ENCODE measurements around the gene SLFN14.

DNA sequence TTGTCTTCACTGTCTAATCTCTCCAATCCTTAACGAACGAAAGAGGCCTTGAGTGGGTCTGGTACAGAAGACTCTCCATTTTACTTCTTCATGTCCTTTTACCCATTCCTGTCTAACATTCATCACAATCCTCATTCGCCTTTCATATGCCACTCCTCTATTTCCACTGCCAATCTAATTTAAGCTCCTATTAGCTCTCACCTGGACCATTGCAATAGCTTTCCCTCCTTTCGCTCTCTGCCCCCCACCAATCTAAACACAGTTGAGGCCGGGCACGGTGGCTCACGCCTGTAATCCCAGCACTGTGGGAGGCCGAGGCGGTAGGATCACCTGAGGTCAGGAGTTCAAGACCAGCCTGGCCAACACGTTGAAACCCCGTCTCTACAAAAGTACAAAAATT is 6.3 kb upstream of the SLFN14 start:
- TF ChIP-seq POLR2A (IDR thresholded peaks at IDR 0.05) (no peak), POLR2AphosphoS5 (IDR thresholded peaks at IDR 0.05) (no peak)
- TF ChIP-seq, protein P1, sequence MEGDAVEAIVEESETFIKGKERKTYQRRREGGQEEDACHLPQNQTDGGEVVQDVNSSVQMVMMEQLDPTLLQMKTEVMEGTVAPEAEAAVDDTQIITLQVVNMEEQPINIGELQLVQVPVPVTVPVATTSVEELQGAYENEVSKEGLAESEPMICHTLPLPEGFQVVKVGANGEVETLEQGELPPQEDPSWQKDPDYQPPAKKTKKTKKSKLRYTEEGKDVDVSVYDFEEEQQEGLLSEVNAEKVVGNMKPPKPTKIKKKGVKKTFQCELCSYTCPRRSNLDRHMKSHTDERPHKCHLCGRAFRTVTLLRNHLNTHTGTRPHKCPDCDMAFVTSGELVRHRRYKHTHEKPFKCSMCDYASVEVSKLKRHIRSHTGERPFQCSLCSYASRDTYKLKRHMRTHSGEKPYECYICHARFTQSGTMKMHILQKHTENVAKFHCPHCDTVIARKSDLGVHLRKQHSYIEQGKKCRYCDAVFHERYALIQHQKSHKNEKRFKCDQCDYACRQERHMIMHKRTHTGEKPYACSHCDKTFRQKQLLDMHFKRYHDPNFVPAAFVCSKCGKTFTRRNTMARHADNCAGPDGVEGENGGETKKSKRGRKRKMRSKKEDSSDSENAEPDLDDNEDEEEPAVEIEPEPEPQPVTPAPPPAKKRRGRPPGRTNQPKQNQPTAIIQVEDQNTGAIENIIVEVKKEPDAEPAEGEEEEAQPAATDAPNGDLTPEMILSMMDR (IDR thresholded peaks at IDR 0.05): no peak
